ENCODE data around the gene FBXO9.

- TF ChIP-seq RAD21 (IDR thresholded peaks at IDR 0.05; ENCODE audit: low read depth) (no peak), POLR2AphosphoS5 (IDR thresholded peaks at IDR 0.05; ENCODE audit: low read depth, low read length) (no peak), ZNF274 (IDR thresholded peaks at IDR 0.05; ENCODE audit: low read depth, low read length) (no peak), EZH2 (IDR thresholded peaks at IDR 0.05) (no peak), EZH2phosphoT487 (IDR thresholded peaks at IDR 0.05; ENCODE audit: borderline replicate concordance) (no peak), POLR2A (IDR thresholded peaks at IDR 0.05; ENCODE audit: borderline replicate concordance, extremely low read depth, insufficient read depth, insufficient read length) (no peak)
- TF ChIP-seq, protein P1, sequence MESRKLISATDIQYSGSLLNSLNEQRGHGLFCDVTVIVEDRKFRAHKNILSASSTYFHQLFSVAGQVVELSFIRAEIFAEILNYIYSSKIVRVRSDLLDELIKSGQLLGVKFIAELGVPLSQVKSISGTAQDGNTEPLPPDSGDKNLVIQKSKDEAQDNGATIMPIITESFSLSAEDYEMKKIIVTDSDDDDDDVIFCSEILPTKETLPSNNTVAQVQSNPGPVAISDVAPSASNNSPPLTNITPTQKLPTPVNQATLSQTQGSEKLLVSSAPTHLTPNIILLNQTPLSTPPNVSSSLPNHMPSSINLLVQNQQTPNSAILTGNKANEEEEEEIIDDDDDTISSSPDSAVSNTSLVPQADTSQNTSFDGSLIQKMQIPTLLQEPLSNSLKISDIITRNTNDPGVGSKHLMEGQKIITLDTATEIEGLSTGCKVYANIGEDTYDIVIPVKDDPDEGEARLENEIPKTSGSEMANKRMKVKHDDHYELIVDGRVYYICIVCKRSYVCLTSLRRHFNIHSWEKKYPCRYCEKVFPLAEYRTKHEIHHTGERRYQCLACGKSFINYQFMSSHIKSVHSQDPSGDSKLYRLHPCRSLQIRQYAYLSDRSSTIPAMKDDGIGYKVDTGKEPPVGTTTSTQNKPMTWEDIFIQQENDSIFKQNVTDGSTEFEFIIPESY (IDR thresholded peaks at IDR 0.05; ENCODE audit: extremely low read depth, insufficient replicate concordance, low read length), result no peak
- TF ChIP-seq, protein P2, sequence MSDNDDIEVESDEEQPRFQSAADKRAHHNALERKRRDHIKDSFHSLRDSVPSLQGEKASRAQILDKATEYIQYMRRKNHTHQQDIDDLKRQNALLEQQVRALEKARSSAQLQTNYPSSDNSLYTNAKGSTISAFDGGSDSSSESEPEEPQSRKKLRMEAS (IDR thresholded peaks at IDR 0.05), result no peak
Measured at GRCh38 chr6:53066077-53066417, 843 bp downstream of the FBXO9 start.

Data from HCT116 (cell line).